Smooth muscle cell (in vitro differentiated cells): ENCODE data around the gene RBBP6. TPM values are rescaled to one million over a fixed set of nuclear protein-coding genes. Genes with fewer than 3 reads are reported as not detected.

Experiments
- DNase-seq: peaks from one replicate; lab custom pipeline; 2025; ENCODE audit not compliant: unreplicated experiment; lab: John Stamatoyannopoulos, UW
- H2AFZ ChIP-seq: fragments of 200-600 bp; sonication (generic); 2 replicates; pipeline ENCODE4 v1.6.0; 2016; ENCODE audit warnings: antibody characterized with exemption, low read depth, mild to moderate bottlenecking
- H3F3A ChIP-seq: fragments of 200-600 bp; sonication (generic); 2 replicates; pipeline ENCODE4 v1.6.0; 2017; ENCODE audit warnings: antibody characterized with exemption, low read depth
- H3K27ac ChIP-seq: fragments of 200-600 bp; sonication (generic); 2 replicates; pipeline ENCODE4 v1.5.1; 2016; ENCODE audit warnings: low read depth, mild to moderate bottlenecking
- H3K27me3 ChIP-seq: fragments of 200-600 bp; sonication (generic); 2 replicates; pipeline ENCODE4 v1.6.1; 2016; ENCODE audit warnings: low read depth, mild to moderate bottlenecking
- H3K36me3 ChIP-seq: fragments of 200-600 bp; sonication (generic); 2 replicates; pipeline ENCODE4 v1.5.1; 2016; ENCODE audit warnings: low read depth
- H3K4me1 ChIP-seq: fragments of 200-600 bp; sonication (generic); 2 replicates; pipeline ENCODE4 v1.5.1; 2016; ENCODE audit warnings: low read depth
- H3K4me2 ChIP-seq: fragments of 200-600 bp; sonication (generic); 2 replicates; pipeline ENCODE4 v1.6.0; 2016; ENCODE audit warnings: mild to moderate bottlenecking
- H3K4me3 ChIP-seq: fragments of 200-600 bp; sonication (generic); 2 replicates; pipeline ENCODE4 v1.5.1; 2016; ENCODE audit warnings: mild to moderate bottlenecking
- H3K79me2 ChIP-seq: fragments of 200-600 bp; sonication (generic); 2 replicates; pipeline ENCODE4 v1.6.0; 2016; ENCODE audit warnings: low read depth, mild to moderate bottlenecking
- H3K9ac ChIP-seq: fragments of 200-600 bp; sonication (generic); 2 replicates; pipeline ENCODE4 v1.6.0; 2016; ENCODE audit warnings: low read depth
- H3K9me3 ChIP-seq: fragments of 200-600 bp; sonication (generic); replicated peaks from 2 replicates; pipeline ENCODE4 v1.5.1; 2016; ENCODE audit warnings: low read depth
- H4K20me1 ChIP-seq: fragments of 200-600 bp; sonication (generic); 2 replicates; pipeline ENCODE4 v1.6.0; 2016; ENCODE audit warnings: low read depth
- CTCF ChIP-seq: fragments of 200-600 bp; sonication (generic); IDR thresholded peaks from 2 replicates; pipeline ENCODE4 v1.5.1; 2017; ENCODE audit warnings: borderline replicate concordance, mild to moderate bottlenecking, antibody characterized with exemption; ENCODE audit not compliant: insufficient read depth, poor library complexity, severe bottlenecking
- WGBS: methylation state at CpG from one replicate; pipeline ENCODE4 v1.1.7; 2016; ENCODE audit warnings: low lambda C conversion rate; 5-methylcytosine and 5-hydroxymethylcytosine counted together
- polyA plus RNA-seq: library from polyadenylated mRNA; unstranded; fragments of >200 nt; fragmentation: Nextera tagmentation; extraction: Ambion mirVana; gene quantifications from 2 replicates; pipeline ENCODE4 v1.2.1, GENCODE V29; 2016
- total RNA-seq: library from RNA; depleted of rRNA; stranded (reverse); fragments of >200 nt; gene quantifications from 2 replicates; pipeline ENCODE4 v1.2.3, GENCODE V29; 2014

RBBP6 gene
- total and polyA plus RNA-seq, 2 experiments from 2014 or later, result 40.4 to 70.2 TPM

GRCh38 chr16:24508614-24509013 lies 30.8 kb upstream of the RBBP6 start:
- Histone ChIP-seq H3K36me3 (no peaks in the 10 kb centered on the region), H3F3A (no peaks in the 10 kb centered on the region), H3K4me2 (no peak overlapping the region), H2AFZ (no peak overlapping the region), H3K4me1 (no peaks in the 10 kb centered on the region), H3K27ac (no peak overlapping the region), H3K9me3 (no peaks in the 10 kb centered on the region), H3K9ac (no peak overlapping the region), H4K20me1 (no peaks in the 10 kb centered on the region), H3K79me2 (no peaks in the 10 kb centered on the region), H3K27me3 (no peaks in the 10 kb centered on the region), H3K4me3 (no peak overlapping the region)
- 36% methylated on average over 3 of the region's 3 CpGs for WGBS
- DNase-seq, result no peak
- no peak for TF ChIP-seq CTCF

GRCh38 chr16:24509536-24509935 lies 29.8 kb upstream of the RBBP6 start:
- no peak overlapping the region for H3K4me3 ChIP-seq
- no peak overlapping the region for H3K27ac ChIP-seq
- H2AFZ ChIP-seq, result no peak overlapping the region
- no peaks in the 10 kb centered on the region for H3K79me2 ChIP-seq
- no peaks in the 10 kb centered on the region for H4K20me1 ChIP-seq
- no peaks in the 10 kb centered on the region for H3F3A ChIP-seq
- no peak for DNase-seq
- H3K4me1 ChIP-seq, result no peaks in the 10 kb centered on the region
- H3K9me3 ChIP-seq, result no peaks in the 10 kb centered on the region
- no peaks in the 10 kb centered on the region for H3K36me3 ChIP-seq
- H3K27me3 ChIP-seq, result no peaks in the 10 kb centered on the region
- no peak overlapping the region for H3K4me2 ChIP-seq
- no peak overlapping the region for H3K9ac ChIP-seq
- no peak for TF ChIP-seq CTCF
- 91% methylated on average over 2 of the region's 2 CpGs for WGBS

- 92% methylated on average over 1 of the region's 1 CpG for whole genome bisulfite sequencing
- no peak for DNase-seq
Measured at GRCh38 chr16:24511174-24511573, 28.2 kb upstream of the RBBP6 start.

More at GRCh38 chr16:24511174-24511573, 28.2 kb upstream of the RBBP6 start:
- Histone ChIP-seq H3K4me2 (no peak overlapping the region), H3K4me3 (no peak overlapping the region), H3K27ac (no peak overlapping the region), H3K9ac (no peak overlapping the region), H3K9me3 (no peaks in the 10 kb centered on the region), H3K4me1 (no peaks in the 10 kb centered on the region), H2AFZ (no peak overlapping the region), H3F3A (no peaks in the 10 kb centered on the region), H3K79me2 (no peaks in the 10 kb centered on the region), H4K20me1 (no peaks in the 10 kb centered on the region), H3K27me3 (peaks cover 7% of the 10 kb centered on the region), H3K36me3 (no peaks in the 10 kb centered on the region)
- TF ChIP-seq CTCF, result no peak
